ENCODE data around the gene RAB3GAP2.
"Not testable (repeated sequence)": the region's sequence is repeated elsewhere in the genome, so short reads cannot be mapped to it uniquely, and the experiment has no call there.

RAB3GAP2 gene

DNA sequence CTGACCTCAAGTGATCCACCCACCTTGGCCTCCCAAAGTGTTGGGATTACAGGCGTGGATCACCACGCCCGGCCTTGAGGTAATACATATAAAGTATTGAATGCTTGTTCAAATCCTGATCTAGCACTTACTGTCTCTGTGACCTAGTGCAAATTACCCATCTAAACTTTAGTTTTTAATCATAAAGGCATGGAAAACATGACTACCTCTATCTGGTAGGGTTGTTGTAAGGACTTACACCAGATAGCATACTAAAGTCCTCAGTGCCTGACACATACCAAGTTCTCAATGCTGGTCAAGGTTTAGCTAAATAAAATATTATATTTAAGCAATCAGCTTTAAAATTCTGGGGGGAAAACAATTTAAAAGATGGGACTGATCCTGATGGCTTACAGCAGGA lies 38.3 kb downstream of the RAB3GAP2 start:
- no peak for DNase-seq

DNA sequence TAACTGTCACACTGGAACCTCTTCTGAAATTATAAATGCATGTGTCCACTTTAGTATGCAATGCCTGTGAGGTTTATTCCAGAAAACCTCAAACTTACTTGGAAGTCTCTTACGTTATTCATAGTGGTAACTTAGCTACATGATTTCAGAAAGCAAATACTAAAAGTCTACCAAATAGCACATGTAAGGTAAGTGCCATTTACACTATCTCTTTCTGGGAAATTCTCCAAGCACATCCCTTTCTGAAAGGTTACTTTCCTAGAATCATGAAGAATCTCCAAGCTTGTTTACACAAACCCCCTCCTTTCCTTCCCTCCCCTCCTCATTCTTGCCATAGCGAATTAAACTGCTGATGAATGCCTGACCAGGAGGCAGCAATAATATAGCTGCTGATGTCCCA lies 42.5 kb downstream of the RAB3GAP2 start:
- DNase-seq: no peak

DNA sequence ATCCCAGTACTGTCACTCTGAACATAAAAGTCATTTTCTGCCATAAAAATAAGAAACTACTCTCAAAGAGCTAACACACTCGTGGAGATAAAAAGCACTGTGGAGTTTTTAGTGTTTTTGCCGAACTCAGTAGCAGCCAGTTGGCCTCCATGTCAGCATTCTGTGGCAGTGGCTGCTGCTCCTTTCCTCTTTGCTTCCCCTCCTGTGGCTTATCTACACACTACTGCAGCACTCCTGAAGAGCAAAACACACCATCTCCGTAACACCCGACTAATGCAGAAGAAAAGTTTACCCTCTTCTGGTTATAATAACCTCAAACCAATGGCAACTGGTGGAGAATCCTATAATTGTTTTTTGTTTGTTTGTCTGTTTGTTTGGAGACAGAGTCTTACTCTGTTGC lies 44.9 kb downstream of the RAB3GAP2 start:
- no peak for DNase-seq

DNA sequence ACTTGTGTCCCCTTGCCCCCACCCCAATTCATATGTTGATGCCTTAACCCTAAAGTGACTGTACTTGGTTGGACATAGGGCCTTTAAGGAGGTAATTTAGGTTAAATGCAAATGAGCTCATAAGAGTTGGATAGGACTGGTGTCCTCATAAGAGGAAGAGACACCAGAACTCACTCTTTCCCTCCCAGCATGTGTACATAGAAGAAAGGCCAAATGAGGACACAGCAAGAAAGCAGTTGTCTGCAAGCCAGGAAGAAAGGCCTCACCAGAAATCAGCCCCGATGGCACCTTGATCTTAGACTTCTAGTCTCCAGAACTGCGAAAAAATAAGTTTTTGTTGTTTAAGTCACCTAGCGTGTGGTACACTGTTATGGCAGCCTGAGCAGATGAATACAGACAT lies 45.5 kb downstream of the RAB3GAP2 start:
- no peak for DNase-seq

DNA sequence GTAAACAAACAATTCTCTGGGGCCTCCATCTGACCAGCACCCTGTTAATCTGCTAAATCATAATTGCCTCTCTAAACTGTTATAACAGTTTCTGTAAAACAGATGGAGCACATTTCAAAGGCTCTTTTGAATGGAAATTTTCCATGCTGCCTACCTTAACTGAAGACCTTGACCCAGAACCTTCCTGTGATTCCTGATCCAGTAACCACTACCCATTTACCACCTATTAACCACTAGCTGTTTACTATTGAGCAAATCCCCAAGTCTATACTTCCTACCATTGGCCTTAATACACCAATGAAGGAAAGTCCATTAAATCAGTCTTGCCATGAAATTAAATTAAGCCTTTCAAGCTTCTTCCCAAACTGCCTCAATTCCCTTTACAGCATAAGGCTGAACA lies 46.3 kb downstream of the RAB3GAP2 start:
- no peak for DNase-seq

DNA sequence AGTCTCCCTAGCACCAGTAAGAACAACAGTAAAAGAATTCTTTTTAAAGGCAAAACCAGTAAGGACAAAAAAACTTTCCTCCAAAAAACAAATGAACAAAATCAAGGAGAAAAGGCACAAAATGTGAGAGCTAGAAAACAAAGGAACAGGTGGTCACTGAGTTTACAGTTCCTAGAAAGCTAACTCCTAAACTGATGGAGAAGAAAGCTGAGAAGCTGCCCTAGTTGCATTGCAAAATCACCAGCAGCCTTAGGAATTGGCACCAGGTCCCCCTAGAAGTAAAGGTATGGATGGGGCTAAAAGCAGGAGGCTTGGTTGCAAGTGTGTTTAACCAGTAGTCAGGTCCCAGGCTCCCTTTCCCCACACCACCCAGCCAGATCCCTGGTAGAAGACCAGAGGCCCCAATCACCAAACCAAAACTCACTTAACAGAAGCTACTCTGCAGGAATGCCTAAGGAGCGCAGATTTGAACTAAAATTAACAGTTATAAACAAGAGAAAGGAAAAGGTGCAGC lies 47.6 kb downstream of the RAB3GAP2 start:
- no peak for DNase-seq

DNA sequence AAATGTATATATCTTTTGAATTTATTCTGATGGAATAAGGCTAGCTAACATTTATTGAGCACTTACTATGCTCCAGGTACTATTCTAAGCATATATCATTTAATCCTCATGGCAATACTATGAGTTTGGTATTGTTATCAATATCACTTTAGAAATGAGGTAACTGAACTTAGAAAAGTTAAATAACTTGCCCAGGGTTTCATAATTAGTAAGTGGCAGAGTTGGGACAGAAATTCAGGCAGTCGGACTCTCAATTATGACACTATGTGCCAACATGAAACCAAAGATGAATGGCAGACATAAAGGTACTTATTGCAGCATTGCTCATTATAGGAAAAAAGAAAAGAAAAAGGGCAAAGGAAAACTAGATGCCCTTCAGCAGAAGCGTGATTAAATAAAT lies 48.2 kb downstream of the RAB3GAP2 start:
- DNase-seq: no peak

DNA sequence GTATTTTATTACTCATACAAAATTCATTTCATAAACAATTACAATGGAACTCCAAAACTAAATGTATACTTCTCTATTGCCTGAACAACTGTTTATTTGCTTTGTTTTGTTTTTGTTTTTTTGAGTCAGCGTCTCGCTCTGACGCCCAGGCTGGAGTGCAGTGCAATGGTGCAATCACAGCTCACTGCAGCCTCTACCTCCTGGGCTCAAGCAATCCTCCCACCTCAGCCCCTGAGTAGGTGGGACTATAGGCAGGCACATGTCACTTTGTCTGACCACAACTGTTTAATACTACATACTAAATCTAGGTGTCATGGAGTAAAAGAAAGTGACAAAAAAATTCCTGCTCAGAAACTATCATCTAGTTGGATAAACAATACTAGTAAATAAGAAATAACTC lies 49.3 kb downstream of the RAB3GAP2 start:
- no peak for DNase-seq

DNA sequence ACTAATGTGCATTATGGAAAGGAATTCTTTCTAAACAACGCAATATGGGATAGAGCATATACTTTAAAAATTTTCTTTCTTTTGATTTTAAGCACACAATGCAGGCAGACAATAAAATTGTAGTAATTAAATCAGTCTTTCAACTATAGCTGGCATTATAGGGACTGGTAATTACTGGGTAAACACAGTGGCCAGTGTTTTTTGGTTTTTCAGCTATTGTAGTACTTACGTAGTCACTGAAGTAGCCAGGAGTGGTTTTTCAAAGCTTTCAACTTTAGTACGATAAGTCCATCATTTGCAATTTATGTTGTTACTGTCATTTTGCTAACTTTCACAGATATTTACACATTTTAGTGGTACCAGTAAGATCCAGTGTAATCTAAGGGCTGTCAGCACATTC lies 50.6 kb downstream of the RAB3GAP2 start:
- no peak for DNase-seq

DNA sequence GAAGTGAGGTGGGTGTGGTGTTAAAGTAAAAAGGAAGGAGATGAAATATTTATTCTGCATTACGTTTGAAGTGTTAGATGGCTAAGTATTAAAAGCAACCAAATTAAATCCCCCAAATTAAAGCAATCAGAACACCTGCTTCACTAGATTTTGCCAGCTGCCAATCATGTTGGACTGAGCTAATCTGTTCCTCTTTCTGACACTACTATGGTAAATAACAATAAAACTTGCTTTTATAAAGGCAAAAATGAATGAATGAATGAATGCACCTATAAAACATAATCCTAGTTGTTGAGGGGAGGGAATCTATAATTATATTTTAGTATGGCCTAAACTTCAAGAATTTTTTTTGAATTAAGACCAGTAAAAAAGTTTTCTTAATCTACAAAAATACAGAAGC lies 51.0 kb downstream of the RAB3GAP2 start:
- no peak for DNase-seq

DNA sequence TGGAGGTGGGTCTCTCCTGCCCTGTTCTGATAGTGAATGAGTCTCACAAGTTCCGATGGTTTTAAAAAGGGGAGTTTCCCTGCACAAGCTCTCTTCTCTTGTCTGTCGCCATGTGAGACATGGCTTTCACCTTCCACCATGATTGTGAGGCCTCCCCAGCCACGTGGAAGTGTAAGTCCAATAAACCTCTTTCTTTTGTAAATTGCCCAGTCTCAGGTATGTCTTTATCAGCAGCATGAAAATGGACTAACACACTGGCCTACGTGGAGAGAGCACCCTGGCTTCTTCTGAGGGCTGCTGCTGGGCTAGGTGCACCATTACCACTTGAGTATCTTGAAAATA lies 51.6 kb downstream of the RAB3GAP2 start:
- DNase-seq: not testable (repeated sequence)

DNA sequence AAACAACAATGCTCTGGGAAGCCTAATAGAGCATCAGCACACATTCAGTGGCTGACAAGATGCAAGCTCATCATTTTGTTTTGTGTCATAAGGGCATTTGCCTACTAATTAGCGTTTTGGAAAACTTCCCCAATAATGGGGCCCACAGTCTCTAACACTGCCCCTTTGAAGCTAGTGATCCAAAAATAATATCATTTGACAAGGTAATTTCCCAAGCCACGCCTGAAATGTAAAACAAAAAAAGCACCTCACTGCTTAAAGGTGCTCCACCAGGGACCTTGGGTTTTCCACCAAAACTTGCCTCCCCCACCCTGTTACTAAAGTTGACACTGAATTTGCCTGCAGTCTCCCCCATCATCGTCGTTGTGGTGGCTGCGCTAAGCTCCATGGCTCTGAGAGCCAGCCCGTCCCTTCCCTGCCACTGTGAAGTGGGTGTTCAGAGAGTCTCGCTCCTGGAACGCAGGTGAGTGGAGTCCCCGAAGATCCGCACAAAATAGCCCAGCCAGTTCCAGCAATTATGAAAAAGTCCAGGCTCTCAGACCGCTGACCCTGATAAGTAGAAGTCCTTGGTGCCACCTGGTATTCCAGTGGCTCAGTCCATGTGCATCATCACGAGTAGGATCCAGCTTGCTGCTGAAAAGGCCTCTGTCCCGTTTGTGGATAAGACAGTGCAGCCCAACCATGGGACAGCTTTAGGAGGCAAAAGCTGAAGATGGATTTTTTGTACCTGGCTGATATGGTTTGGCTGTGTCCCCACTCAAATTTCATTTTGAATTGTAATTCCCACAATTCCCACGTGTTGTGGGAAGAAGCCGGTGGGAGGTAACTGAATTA lies 52.2 kb downstream of the RAB3GAP2 start:
- DNase-seq: no peak

DNA sequence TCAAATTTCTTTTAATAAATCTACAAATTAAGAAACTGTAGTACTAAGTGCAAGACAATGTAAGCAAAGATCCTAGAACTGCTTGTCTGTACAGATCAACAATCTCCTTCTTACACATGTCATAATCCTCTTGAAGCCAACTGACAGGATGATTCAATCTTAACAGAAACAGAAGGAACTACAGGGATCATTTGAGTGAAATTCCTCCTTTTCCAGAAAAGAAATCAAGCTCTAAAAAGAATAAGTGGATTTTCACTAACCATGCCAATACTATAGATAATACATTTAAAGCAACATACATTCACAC lies 53.2 kb downstream of the RAB3GAP2 start:
- DNase-seq: no peak

DNA sequence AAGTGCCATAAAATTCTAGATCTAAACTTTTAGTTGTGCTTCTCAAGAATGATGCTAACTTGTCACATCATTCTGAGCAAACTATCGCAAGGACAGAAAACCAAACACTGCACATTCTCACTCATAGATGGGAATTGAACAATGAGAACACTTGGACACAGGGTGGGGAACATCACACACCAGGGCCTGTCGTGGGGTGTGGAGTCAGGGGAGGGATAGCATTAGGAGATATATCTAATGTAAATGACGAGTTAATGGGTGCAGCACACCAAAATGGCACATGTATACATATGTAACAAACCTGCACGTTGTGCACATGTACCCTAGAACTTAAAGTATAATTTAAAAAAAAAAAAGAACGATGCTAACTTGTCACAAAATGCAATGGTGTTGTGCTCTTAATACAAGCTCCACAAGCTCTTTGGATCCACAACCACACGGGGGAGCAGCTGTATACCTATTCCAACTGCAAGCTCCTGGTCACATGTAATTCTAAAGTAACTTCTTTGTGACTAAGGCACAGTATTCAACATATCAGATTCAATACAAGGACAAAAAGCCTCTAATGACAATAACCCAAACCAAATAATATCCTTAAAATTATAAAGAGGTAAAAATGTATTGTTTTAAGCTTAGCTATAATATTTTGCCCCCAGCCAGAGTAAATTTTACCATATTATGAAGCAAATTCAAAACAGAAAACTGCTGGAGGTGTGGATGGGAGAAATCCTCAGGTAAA lies 53.7 kb downstream of the RAB3GAP2 start:
- DNase-seq: not testable (repeated sequence)

DNA sequence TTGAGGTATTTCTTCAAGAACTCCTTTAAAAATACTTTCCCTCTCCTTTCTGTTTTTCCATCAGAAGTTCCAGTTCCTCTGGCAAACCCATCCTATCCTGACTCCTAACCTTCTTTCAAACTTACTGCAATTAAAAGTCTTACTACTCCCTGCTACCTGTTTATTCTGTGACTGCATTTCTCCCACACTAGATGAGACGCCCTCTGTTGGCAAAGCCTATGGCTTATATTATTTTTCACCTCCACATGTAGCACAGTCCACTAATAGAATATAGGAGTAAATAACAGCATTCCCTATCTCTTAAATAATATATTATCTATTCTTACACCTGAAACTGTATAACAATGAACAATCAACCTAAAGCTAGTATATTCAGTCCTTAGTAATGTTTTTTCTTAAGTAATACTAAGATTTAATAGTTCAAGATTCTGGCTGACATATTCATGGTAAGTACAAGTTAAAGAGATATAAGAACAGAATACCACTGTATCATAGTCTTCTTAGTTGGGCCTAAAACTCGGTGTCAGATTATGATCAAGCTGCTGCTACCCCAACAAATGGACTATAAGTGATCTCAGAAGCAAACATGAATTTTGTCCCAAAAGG lies 54.8 kb downstream of the RAB3GAP2 start:
- DNase-seq: no peak

DNA sequence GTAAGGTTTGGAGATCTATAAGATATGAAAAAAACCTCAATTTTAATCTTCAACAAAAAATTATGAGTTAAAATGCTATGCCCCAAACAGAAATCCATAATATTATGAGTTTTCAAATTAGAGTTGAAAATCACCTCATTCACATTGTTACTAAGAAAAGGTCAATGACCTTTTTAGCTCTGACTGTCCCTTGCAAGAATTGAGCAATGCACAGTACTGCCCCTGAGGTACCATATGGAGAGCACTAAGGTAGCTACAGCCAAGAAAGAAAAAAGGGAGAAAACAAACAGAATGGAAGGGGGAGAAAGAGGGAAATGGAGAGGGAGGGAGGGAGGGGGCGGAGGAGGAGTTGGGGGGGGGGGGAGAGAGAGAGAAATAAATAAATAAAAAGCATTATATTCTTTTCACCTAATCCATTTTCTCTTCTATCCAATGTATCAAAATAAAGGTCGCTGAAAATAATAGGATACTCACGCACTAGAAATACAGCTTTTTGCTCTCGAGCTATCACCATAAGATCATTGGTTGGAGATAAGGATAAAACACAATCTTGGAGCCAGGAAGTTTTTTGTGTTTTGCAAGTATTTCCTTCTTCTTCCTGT lies 58.8 kb downstream of the RAB3GAP2 start:
- no peak for DNase-seq

DNA sequence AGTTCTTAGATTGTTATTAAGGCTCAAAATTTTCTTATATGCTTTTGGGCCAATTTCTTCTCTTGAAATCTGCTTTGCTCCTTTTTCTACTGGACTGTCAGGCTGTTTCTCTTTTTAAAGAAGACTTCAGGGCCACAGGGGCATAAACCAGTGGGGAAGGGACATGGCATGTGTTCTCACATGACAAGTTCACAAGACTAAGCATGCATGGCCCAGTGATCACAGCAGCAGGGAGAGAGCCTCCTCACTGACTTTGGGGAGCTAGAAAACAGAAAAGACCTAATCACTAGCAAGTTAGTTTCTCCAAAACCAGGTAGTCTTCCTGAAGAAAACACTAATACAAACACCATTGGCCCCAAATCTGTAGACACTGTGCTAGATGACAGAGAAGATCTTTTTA lies 64.8 kb downstream of the RAB3GAP2 start:
- DNase-seq: no peak

DNA sequence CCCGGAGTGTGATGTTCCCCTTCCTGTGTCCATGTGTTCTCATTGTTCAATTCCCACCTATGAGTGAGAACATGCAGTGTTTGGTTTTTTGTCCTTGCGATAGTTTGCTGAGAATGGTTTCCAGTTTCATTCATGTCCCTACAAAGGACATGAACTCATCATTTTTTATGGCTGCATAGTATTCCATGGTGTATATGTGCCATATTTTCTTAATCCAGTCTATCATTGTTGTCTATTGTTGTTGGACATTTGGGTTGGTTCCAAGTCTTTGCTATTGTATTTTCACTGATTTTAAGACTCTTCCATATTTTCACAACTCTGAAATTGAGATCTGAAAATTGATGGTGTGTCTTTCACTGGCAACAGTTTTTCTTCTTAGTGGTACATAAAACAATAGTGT lies 67.5 kb downstream of the RAB3GAP2 start:
- DNase-seq: not testable (repeated sequence)

DNA sequence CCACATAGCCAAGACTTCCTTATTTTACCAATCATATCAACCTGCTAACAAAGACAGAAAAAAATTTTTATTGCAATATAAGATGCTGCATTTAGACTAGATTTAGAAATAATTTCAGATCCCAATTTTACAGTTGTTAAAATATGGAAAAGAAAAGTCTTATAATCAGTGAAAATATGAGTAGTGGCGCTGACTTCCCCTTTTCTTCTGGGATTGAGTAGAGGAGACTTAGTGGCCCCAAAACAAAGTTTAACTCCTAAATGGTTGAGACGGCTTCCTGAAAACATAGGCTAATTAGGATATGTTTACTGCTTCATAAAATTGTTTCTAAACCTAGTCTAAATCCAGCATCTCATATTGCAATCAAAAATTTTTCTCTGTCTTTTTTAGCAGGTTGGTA lies 68.4 kb downstream of the RAB3GAP2 start:
- DNase-seq: no peak

DNA sequence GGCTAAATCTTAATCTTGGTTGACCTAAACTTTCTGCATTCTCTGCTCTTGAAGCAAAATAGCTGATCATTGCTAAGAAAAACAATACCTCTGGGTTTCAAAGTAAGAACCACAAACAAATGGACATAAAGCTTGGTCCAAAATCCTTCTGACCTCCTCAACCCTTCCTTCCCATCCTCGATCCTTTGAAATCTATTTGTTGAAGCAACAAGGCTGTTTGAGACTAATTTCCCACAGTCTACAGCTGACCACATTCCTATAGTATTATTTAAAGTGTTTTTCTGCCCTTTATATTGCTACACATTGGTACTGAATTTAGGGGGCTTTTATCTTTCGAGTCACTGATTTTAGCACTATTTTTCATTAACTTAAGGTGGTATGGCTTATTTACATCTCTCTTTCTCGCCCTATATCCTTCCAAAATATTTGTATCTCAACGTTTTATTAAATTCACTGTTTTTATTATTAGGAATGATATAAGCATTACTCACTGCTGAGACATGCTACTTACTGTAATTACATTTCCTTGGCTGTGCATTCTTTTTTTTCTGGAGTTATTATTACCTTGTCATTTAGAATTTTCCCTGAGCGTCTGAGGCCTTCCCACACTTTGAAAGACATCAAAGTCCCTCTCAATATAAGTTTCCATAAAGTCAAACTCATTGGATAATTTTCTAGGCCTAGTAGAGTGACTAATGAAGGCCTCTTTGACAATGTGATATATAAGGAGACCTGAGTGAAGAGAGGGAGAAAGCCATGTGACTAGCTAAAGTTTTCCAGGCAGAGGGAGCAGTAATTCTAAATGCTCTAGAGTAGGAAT lies 73.9 kb downstream of the RAB3GAP2 start:
- no peak for DNase-seq

DNA sequence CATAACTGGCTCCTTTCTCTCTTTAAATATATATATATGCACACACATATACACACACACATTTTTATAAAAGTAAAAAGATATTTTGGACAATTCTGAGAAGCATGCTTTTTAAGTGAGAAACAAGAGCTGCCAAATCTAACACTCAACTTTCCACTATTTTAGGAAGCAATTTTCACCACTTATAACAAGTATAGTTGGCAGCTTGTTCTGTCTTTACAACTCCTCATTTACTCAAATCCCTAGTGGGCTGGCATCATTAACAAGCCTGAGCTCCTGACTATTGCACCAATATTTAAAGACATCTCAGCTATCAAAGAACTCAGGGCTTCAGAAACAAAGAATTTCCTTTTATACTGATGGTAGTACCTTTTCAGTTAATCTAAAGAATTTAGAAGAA lies 76.6 kb downstream of the RAB3GAP2 start:
- no peak for DNase-seq

DNA sequence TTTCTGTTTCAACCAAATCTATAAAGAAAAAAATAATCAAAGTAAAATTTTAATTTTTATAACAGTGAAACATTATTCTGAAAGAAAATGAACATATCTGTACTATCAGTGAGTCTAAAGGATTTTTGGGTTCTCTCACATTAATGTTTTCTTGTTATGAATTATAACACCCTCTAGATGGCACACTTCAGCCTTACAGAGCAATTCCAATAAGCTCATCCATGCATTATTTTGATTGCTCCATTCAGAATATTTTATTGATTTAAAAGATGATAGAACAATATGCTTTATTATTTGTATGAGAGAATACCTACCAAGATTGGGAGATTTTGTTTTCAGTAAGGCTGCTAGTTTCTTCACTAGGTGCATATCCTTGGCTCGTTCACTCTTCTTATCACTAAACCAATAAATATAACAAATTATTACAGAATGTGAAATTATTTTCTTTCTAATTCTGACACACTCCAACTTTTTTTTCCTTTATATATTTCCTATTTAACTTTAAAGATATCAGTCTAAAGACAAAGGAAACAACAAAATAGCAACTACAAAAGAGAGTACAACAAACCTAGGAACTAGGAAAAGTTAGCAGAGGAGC lies 82.4 kb downstream of the RAB3GAP2 start:
- no peak for DNase-seq

Measured in cerebellar nuclear complex (tissue), 1 donor.